Measurements from ENCODE around the gene CROCC2. TPM values are rescaled to one million over a fixed set of nuclear protein-coding genes. Genes with fewer than 3 reads are reported as not detected.
"Not testable (repeated sequence)": the region's sequence is repeated elsewhere in the genome, so short reads cannot be mapped to it uniquely, and the experiment has no call there.

Gene CROCC2
- total RNA-seq, 2 experiments from 2014 or later: not detected

- no TSS peak for BruUV-seq (replicated peaks)
- intact Hi-C loops (cut with micrococcal nuclease; ENCODE audit: unreplicated experiment): no loop called here
- CTCF ChIA-PET (ENCODE audit: unreplicated experiment): no interaction called here
Observed at GRCh38 chr2:240974771-240975572, 68.8 kb downstream of the CROCC2 start.

GRCh38 chr2:240975903-240976302, 69.8 kb downstream of the CROCC2 start:
- H3K4me1 ChIP-seq (ENCODE audit: insufficient read depth, low read length, poor library complexity, severe bottlenecking); H3K9me3 ChIP-seq (ENCODE audit: low read length); DNase-seq (ENCODE audit: low spot score); H3K4me3 ChIP-seq (ENCODE audit: low read depth, low read length, poor library complexity, severe bottlenecking); POLR2A ChIA-PET; intact Hi-C loops (cut with micrococcal nuclease; ENCODE audit: unreplicated experiment); H2AFZ ChIP-seq (ENCODE audit: low read length); H3K79me2 ChIP-seq (ENCODE audit: insufficient read depth, low read depth, low read length); CTCF ChIA-PET (ENCODE audit: unreplicated experiment); H3K9me2 ChIP-seq (ENCODE audit: insufficient read depth, low read length); H3K27ac ChIP-seq (ENCODE audit: low read depth, low read length, poor library complexity, severe bottlenecking); H4K20me1 ChIP-seq (ENCODE audit: insufficient read depth, low read length); BruUV-seq (replicated peaks); H3K36me3 ChIP-seq (ENCODE audit: insufficient read depth, low read length); H3K4me2 ChIP-seq (ENCODE audit: low read length): not testable (repeated sequence)

More at GRCh38 chr2:240974771-240975572, 68.8 kb downstream of the CROCC2 start:
- H4K20me1 ChIP-seq (ENCODE audit: insufficient read depth, low read length): no peaks in the 10 kb centered on the region
- no peaks in the 10 kb centered on the region for H3K4me1 ChIP-seq (ENCODE audit: insufficient read depth, low read length, poor library complexity, severe bottlenecking)
- H3K4me2 ChIP-seq (ENCODE audit: low read length): no peak overlapping the region
- H3K36me3 ChIP-seq (ENCODE audit: insufficient read depth, low read length): no peaks in the 10 kb centered on the region
- H3K79me2 ChIP-seq (ENCODE audit: insufficient read depth, low read depth, low read length): no peaks in the 10 kb centered on the region
- no peak overlapping the region for H3K4me3 ChIP-seq (ENCODE audit: low read depth, low read length, poor library complexity, severe bottlenecking)
- no peaks in the 10 kb centered on the region for H3K9me3 ChIP-seq (ENCODE audit: low read length)
- TF ChIP-seq EZH2phosphoT487 (IDR thresholded peaks at IDR 0.05; ENCODE audit: borderline replicate concordance, low read depth, low read length) (no peak), CTCF (conservative IDR thresholded peaks at IDR 0.05; ENCODE audit: low read length) (no peak)
- no peak overlapping the region for H3K27ac ChIP-seq (ENCODE audit: low read depth, low read length, poor library complexity, severe bottlenecking)
- DNase-seq (ENCODE audit: low spot score): no peak
- POLR2A ChIA-PET: interaction anchor here (0.7 kb wide), 1 partner anchor 11 kb away, joined by 5 read pairs; no protein-coding TSS in a partner anchor
- H2AFZ ChIP-seq (ENCODE audit: low read length): no peak overlapping the region
- no peaks in the 10 kb centered on the region for H3K9me2 ChIP-seq (ENCODE audit: insufficient read depth, low read length)

DNA sequence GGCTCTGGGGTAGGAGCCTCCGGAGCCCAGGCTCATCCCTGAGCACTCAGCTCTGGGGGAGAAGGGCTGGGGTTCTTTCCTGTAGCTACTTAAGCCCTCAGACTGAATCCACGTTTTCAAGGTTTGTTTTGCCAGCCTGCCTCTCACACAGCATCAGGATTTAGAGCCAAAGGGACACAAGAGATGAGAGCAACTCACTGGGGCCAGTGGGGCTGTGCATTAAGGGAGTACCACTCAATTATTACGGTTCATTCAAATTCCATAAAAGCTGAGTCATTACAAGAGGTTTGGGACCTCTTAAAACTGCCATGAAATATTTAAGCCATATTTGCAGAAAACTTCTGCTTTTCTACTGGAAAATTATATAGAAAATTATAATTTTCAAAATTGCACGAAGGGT, 75.1 kb downstream of the CROCC2 start:
- Histone ChIP-seq H3K4me3 (ENCODE audit: low read depth, low read length, poor library complexity, severe bottlenecking) (no peak overlapping the region), H3K9me2 (ENCODE audit: insufficient read depth, low read length) (no peaks in the 10 kb centered on the region), H4K20me1 (ENCODE audit: insufficient read depth, low read length) (no peaks in the 10 kb centered on the region), H3K27ac (ENCODE audit: low read depth, low read length, poor library complexity, severe bottlenecking) (no peak overlapping the region), H3K4me1 (ENCODE audit: insufficient read depth, low read length, poor library complexity, severe bottlenecking) (no peaks in the 10 kb centered on the region), H2AFZ (ENCODE audit: low read length) (no peak overlapping the region), H3K36me3 (ENCODE audit: insufficient read depth, low read length) (no peaks in the 10 kb centered on the region), H3K4me2 (ENCODE audit: low read length) (no peak overlapping the region), H3K9me3 (ENCODE audit: low read length) (no peaks in the 10 kb centered on the region), H3K79me2 (ENCODE audit: insufficient read depth, low read depth, low read length) (no peaks in the 10 kb centered on the region)
- no peak for DNase-seq (ENCODE audit: low spot score)
- ChIA-PET CTCF (ENCODE audit: unreplicated experiment) (no interaction called here), POLR2A (no interaction called here)
- intact Hi-C loops (cut with micrococcal nuclease; ENCODE audit: unreplicated experiment): no loop called here
- BruUV-seq (replicated peaks): no TSS peak
- TF ChIP-seq EZH2phosphoT487 (IDR thresholded peaks at IDR 0.05; ENCODE audit: borderline replicate concordance, low read depth, low read length) (no peak), CTCF (conservative IDR thresholded peaks at IDR 0.05; ENCODE audit: low read length) (no peak)
